NOMO-1 treated with dmso at 0.1 percent for 144 hours (cell line): Measurements from ENCODE around the gene CD2.

ENCODE experiments used
- DNase-seq: peaks from one replicate; lab custom pipeline; 2025; ENCODE audit not compliant: unreplicated experiment; lab: John Stamatoyannopoulos, UW

Gene CD2

GRCh38 chr1:116777831-116778830 lies 23.9 kb downstream of the CD2 start:
- DNase-seq: no peak

GRCh38 chr1:116781034-116781433 lies 26.8 kb downstream of the CD2 start:
- DNase-seq: no peak

- DNase-seq: no peak
Measured at GRCh38 chr1:116785006-116785405, 30.8 kb downstream of the CD2 start.

GRCh38 chr1:116786049-116786448 lies 31.8 kb downstream of the CD2 start:
- DNase-seq: no peak

- no peak for DNase-seq
Measured at GRCh38 chr1:116791727-116792126, 37.5 kb downstream of the CD2 start.

- DNase-seq: no peak
Measured at GRCh38 chr1:116793357-116793935, 39.2 kb downstream of the CD2 start.

GRCh38 chr1:116794371-116794770 lies 40.1 kb downstream of the CD2 start:
- DNase-seq: peak; percentile 37

GRCh38 chr1:116794804-116795481 lies 40.7 kb downstream of the CD2 start:
- peak; percentile 85 for DNase-seq

GRCh38 chr1:116795482-116795829 lies 41.2 kb downstream of the CD2 start:
- DNase-seq: no peak

GRCh38 chr1:116804736-116805135 lies 50.5 kb downstream of the CD2 start:
- no peak for DNase-seq

GRCh38 chr1:116805398-116805797 lies 51.2 kb downstream of the CD2 start:
- DNase-seq: no peak

GRCh38 chr1:116806245-116806644 lies 52.0 kb downstream of the CD2 start:
- DNase-seq: no peak

- no peak for DNase-seq
Measured at GRCh38 chr1:116806671-116807070, 52.4 kb downstream of the CD2 start.

GRCh38 chr1:116807394-116808199 lies 53.4 kb downstream of the CD2 start:
- no peak for DNase-seq

- DNase-seq: no peak
Measured at GRCh38 chr1:116808200-116808847, 54.1 kb downstream of the CD2 start.

- no peak for DNase-seq
Measured at GRCh38 chr1:116808848-116809508, 54.7 kb downstream of the CD2 start.

GRCh38 chr1:116811321-116811720 lies 57.1 kb downstream of the CD2 start:
- DNase-seq: no peak

- DNase-seq: no peak
Measured at GRCh38 chr1:116814926-116815723, 60.9 kb downstream of the CD2 start.

GRCh38 chr1:116817582-116818064 lies 63.4 kb downstream of the CD2 start:
- DNase-seq: peak; percentile 29
